Fibroblast of peridontal ligament (primary cell): ENCODE measurements around the gene KIAA0232.

Experiments used
- DNase-seq: peaks from one replicate; pipeline ENCODE4 v3.0.0-alpha.2; 2010; ENCODE audit errors: extremely low read depth

The KIAA0232 gene

GRCh38 chr4:6782147-6782845, at the start of gene KIAA0232:
TSS of gene KIAA0232 (plus strand) at chr4:6782727. CDS start at chr4:6824454, 41,727 bp downstream.
- DNase-seq: peak; percentile 89

GRCh38 chr4:6733358-6734164, 49.0 kb upstream of the KIAA0232 start:
- DNase-seq: no peak

GRCh38 chr4:6734165-6734786, 48.3 kb upstream of the KIAA0232 start:
- no peak for DNase-seq

GRCh38 chr4:6739920-6740319, 42.6 kb upstream of the KIAA0232 start:
- DNase-seq: no peak

- DNase-seq: no peak
Measured at GRCh38 chr4:6740347-6740746, 42.2 kb upstream of the KIAA0232 start.

GRCh38 chr4:6742507-6742906, 40.0 kb upstream of the KIAA0232 start:
- DNase-seq: no peak

- DNase-seq: no peak
Measured at GRCh38 chr4:6742989-6743388, 39.5 kb upstream of the KIAA0232 start.

GRCh38 chr4:6746721-6747293, 35.7 kb upstream of the KIAA0232 start:
- DNase-seq: no peak

- DNase-seq: no peak
Measured at GRCh38 chr4:6747294-6748051, 35.1 kb upstream of the KIAA0232 start.

- DNase-seq: no peak
Measured at GRCh38 chr4:6748286-6748685, 34.2 kb upstream of the KIAA0232 start.

- no peak for DNase-seq
Measured at GRCh38 chr4:6749340-6750171, 33.0 kb upstream of the KIAA0232 start.

GRCh38 chr4:6750286-6751221, 32.0 kb upstream of the KIAA0232 start:
- no peak for DNase-seq

- peak; percentile 67 for DNase-seq
Measured at GRCh38 chr4:6751611-6752485, 30.7 kb upstream of the KIAA0232 start.

- DNase-seq: no peak
Measured at GRCh38 chr4:6752486-6752829, 30.1 kb upstream of the KIAA0232 start.

GRCh38 chr4:6753103-6753560, 29.4 kb upstream of the KIAA0232 start:
- DNase-seq: no peak

- no peak for DNase-seq
Measured at GRCh38 chr4:6753891-6754290, 28.6 kb upstream of the KIAA0232 start.

- no peak for DNase-seq
Measured at GRCh38 chr4:6754481-6755087, 27.9 kb upstream of the KIAA0232 start.

GRCh38 chr4:6755088-6755753, 27.3 kb upstream of the KIAA0232 start:
- DNase-seq: no peak
